Breast epithelium (tissue), 4 donors: Measurements from ENCODE around the gene FSTL4. TPM values are rescaled to one million over a fixed set of nuclear protein-coding genes. Genes with fewer than 3 reads are reported as not detected.
"Not testable (repeated sequence)": the region's sequence is repeated elsewhere in the genome, so short reads cannot be mapped to it uniquely, and the experiment has no call there.

Experiments used
- DNase-seq, 2 donors: peaks; one replicate each; pipeline ENCODE4 v3.0.0-alpha.2; 2019; ENCODE audit warnings: low spot score in 2 of 2
- H3K27ac ChIP-seq, 2 donors: fragments of 200-600 bp; sonication (generic) in 1 of 2; one replicate each; pipeline ENCODE4 v1.5.1; 2016 to 2019; ENCODE audit warnings: mild to moderate bottlenecking in 1 of 2
- H3K27me3 ChIP-seq, 2 donors: fragments of 200-600 bp; sonication (generic) in 1 of 2; one replicate each; pipeline versions ENCODE4 v1.5.1 to v1.6.0; 2017 to 2019; ENCODE audit warnings: control low read depth in 1 of 2, mild to moderate bottlenecking in 1 of 2
- H3K36me3 ChIP-seq: fragments of 200-600 bp; one replicate; pipeline ENCODE4 v1.5.1; 2019
- H3K4me1 ChIP-seq, 2 donors: fragments of 200-600 bp; sonication (generic); one replicate each; pipeline ENCODE4 v1.5.1; 2016 to 2019; ENCODE audit warnings: control low read depth in 1 of 2
- H3K4me3 ChIP-seq, 3 donors: fragments of 200-600 bp; sonication (generic); 1 replicate in 2 of 3; 2 replicates in 1 of 3; pipeline ENCODE4 v1.5.1; 2016 to 2019; ENCODE audit warnings: mild to moderate bottlenecking in 3 of 3, moderate library complexity in 2 of 3
- H3K9me3 ChIP-seq, 2 donors: fragments of 200-600 bp; sonication (generic) in 1 of 2; one replicate each; pipeline ENCODE4 v1.5.1; 2016 to 2019; ENCODE audit warnings: control low read depth in 1 of 2
- POLR2A ChIP-seq: fragments of 450-650 bp; IDR thresholded peaks from one replicate; pipeline ENCODE4 v1.6.1; 2016; ENCODE audit warnings: antibody characterized with exemption, mild to moderate bottlenecking, moderate library complexity
- POLR2AphosphoS5 ChIP-seq, 3 donors: sonication (generic); formaldehyde crosslinking; IDR thresholded peaks; one replicate each; pipeline ENCODE4 v1.6.1; 2017; ENCODE audit warnings: antibody characterized with exemption in 3 of 3
- intact Hi-C: fragments of 100-400 bp; cut with DNase I; formaldehyde crosslinking; loops from one replicate; pipeline ENCODE4 v1.15.1; 2023; ENCODE audit warnings: low total_unique reads
- total RNA-seq, 3 donors: library from RNA; depleted of rRNA; stranded (reverse); fragments of >200 nt; gene quantifications; one replicate each; pipeline ENCODE4 v1.1.0, GENCODE V29; 2016
- TF ChIP-seq, protein P1 (sequence below), 3 donors: fragments of 450-650 bp; IDR thresholded peaks; one replicate each; pipeline ENCODE4 v1.5.1; 2016 to 2017; ENCODE audit warnings: antibody characterized with exemption in 3 of 3, mild to moderate bottlenecking in 3 of 3, moderate library complexity in 3 of 3

Gene FSTL4
- total RNA-seq, 3 donors from 2014 or later = 0.16 to 0.98 (median 0.88) TPM

DNA sequence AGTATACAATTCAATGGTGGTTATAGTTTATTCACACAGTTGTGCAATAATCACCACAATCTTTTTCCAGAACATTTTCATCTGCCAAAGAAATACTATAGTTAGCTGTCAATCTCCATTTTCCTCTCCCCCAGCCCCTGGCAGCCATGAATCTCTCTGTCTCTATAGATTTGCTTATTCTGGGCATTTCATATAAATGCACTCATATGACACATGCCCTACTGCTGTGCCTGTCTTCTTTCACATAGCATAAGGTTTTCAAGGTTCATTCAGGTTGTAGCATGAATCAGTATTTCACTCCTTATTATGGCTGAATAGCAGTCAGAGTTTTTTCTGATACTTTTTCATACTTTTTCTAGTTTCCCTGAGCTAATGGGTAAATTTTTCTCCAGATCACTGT is 432.9 kb downstream of the FSTL4 start:
- no peak overlapping the region for H3K27ac ChIP-seq
- no peak for DNase-seq
- no peaks in the 10 kb centered on the region for H3K4me1 ChIP-seq
- H3K9me3 ChIP-seq = no peaks in the 10 kb centered on the region
- no peaks in the 10 kb centered on the region for H3K27me3 ChIP-seq
- intact Hi-C loops = no loop called here
- TF ChIP-seq, protein P1, sequence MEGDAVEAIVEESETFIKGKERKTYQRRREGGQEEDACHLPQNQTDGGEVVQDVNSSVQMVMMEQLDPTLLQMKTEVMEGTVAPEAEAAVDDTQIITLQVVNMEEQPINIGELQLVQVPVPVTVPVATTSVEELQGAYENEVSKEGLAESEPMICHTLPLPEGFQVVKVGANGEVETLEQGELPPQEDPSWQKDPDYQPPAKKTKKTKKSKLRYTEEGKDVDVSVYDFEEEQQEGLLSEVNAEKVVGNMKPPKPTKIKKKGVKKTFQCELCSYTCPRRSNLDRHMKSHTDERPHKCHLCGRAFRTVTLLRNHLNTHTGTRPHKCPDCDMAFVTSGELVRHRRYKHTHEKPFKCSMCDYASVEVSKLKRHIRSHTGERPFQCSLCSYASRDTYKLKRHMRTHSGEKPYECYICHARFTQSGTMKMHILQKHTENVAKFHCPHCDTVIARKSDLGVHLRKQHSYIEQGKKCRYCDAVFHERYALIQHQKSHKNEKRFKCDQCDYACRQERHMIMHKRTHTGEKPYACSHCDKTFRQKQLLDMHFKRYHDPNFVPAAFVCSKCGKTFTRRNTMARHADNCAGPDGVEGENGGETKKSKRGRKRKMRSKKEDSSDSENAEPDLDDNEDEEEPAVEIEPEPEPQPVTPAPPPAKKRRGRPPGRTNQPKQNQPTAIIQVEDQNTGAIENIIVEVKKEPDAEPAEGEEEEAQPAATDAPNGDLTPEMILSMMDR (IDR thresholded peaks at IDR 0.05) = no peak
- no peak for TF ChIP-seq POLR2AphosphoS5 (IDR thresholded peaks at IDR 0.05)
- no peak for TF ChIP-seq POLR2A
- H3K4me3 ChIP-seq = no peak overlapping the region
- no peaks in the 10 kb centered on the region for H3K36me3 ChIP-seq

DNA sequence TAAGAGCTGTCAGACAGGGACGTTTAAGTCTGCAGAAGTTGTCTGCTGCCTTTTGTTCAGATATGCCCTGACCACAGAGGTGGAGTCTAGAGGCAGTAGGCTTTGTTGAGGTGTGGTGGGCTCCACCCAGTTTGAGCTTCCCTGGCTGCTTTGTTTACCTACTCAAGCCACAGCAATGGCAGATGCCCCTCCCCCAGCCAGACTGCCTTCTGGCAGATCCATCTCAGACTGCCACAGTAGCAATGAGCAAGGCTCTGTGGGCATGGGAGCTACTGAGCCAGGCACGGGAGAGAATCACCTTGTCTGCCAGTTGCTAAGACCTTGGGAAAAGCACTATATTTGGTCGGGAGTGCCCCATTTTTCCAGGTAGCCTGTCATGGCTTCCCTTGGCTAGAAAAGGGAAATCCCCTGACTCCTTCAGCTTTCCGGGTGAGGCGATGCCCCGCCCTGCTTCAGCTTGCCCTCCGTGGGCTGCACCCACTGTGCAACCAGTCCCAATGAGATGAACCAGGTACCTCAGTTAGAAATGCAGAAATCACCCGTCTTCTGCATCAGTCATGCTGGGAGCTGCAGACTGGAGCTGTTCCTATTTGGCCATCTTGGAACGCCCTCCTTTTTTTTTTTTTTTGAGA is 441.5 kb downstream of the FSTL4 start:
- H3K4me1 ChIP-seq, H3K9me3 ChIP-seq, DNase-seq, H3K27ac ChIP-seq, intact Hi-C loops, H3K4me3 ChIP-seq, H3K36me3 ChIP-seq, H3K27me3 ChIP-seq: not testable (repeated sequence)

DNA sequence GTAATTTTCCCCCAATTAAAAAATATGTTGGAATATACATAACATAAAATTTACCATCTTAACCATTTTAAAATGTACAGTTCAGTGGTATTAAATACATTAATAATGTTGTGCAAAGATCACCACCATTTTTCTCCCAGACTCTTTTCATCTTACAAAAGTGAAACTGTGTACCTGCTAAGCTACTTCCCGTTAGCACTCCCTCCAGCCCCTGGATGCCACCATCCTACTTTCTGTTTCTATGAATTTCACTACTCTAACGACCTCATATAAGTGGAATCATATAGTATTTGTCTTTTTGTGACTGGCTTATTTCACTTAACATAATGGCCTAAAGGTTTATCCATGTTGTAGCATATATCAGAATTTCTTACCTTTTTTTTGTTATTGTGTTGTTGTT is 447.6 kb downstream of the FSTL4 start:
- Histone ChIP-seq H3K9me3 (peaks cover 0 to 3% of the 10 kb centered on the region in 2 donors), H3K4me1 (no peaks in the 10 kb centered on the region), H3K36me3 (no peaks in the 10 kb centered on the region), H3K27me3 (no peaks in the 10 kb centered on the region), H3K4me3 (no peak overlapping the region), H3K27ac (no peak overlapping the region)
- TF ChIP-seq, protein P1 (IDR thresholded peaks at IDR 0.05) = no peak
- TF ChIP-seq POLR2AphosphoS5 (IDR thresholded peaks at IDR 0.05) = no peak
- TF ChIP-seq POLR2A = no peak
- intact Hi-C loops = no loop called here
- no peak for DNase-seq

DNA sequence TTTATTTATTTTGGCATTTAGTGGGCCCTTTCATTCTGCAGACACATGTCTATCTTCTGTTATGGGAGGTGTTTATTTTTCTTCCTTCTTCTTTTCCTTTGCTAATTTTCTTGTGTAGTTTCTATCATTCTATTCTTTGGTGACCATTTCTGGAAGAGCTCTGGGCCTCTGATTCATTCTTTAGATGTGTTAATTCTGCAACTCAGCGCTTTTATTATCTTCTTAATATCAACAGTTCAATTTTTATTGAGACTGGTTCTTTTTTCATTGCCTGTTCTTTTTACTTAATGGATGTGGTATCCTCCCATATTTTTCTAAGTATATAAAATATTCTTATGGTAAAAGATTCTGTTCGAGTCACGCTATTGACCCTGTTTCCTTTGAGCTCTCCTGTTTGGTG is 448.5 kb downstream of the FSTL4 start:
- no peaks in the 10 kb centered on the region for H3K36me3 ChIP-seq
- no peaks in the 10 kb centered on the region for H3K9me3 ChIP-seq
- intact Hi-C loops = no loop called here
- DNase-seq = no peak
- H3K4me1 ChIP-seq = no peaks in the 10 kb centered on the region
- H3K4me3 ChIP-seq = no peak overlapping the region
- TF ChIP-seq POLR2AphosphoS5 (IDR thresholded peaks at IDR 0.05) (no peak), POLR2A (no peak)
- TF ChIP-seq, protein P1 (IDR thresholded peaks at IDR 0.05) = no peak
- no peaks in the 10 kb centered on the region for H3K27me3 ChIP-seq
- H3K27ac ChIP-seq = no peak overlapping the region

DNA sequence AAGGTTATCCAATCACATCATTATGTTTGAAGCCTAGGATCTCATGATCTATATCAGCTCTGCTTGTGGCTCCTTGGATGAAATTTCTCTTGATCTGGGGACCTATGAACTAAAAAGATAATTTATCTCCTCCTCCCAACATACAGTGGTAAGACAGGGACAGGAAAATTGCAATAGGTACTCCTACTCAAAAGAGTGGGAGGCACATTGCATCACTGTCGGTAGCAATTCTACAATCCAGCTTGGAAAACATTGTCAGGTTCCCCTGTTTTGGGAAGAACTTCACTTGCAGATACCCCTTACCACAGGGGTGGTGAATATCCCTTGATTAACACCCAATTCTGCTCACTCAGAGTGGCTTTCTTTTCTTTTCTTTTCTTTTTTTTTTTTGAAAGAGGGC is 452.8 kb downstream of the FSTL4 start:
- Histone ChIP-seq H3K9me3 (no peaks in the 10 kb centered on the region), H3K27me3 (no peaks in the 10 kb centered on the region), H3K4me3 (no peak overlapping the region), H3K36me3 (no peaks in the 10 kb centered on the region), H3K4me1 (no peaks in the 10 kb centered on the region), H3K27ac (no peak overlapping the region)
- no peak for TF ChIP-seq POLR2A
- TF ChIP-seq, protein P1 (IDR thresholded peaks at IDR 0.05) = no peak
- TF ChIP-seq POLR2AphosphoS5 (IDR thresholded peaks at IDR 0.05) = no peak
- no peak for DNase-seq
- intact Hi-C loops = no loop called here
